Fibroblast of lung (primary cell): ENCODE measurements around the gene ONECUT2. TPM values are rescaled to one million over a fixed set of nuclear protein-coding genes. Genes with fewer than 3 reads are reported as not detected.

Source experiments
- DNase-seq, 2 donors: peaks; one replicate each; pipeline versions ENCODE4 v3.0.0 to v3.0.0-alpha.2; 2010; ENCODE audit warnings: low read depth in 2 of 2
- H2AFZ ChIP-seq: 2 replicates; pipeline ENCODE4 v1.5.1; 2012; ENCODE audit warnings: low read length, control low read depth, inconsistent platforms
- H3K27ac ChIP-seq: 2 replicates; pipeline ENCODE4 v1.5.1; 2011; ENCODE audit warnings: low read length, control low read depth; ENCODE audit not compliant: insufficient read depth
- H3K27me3 ChIP-seq: 2 replicates; pipeline ENCODE4 v1.5.1; 2011; ENCODE audit warnings: mild to moderate bottlenecking, low read length; ENCODE audit not compliant: control insufficient read depth, insufficient read depth
- H3K36me3 ChIP-seq: 2 replicates; pipeline ENCODE4 v1.5.1; 2011; ENCODE audit warnings: low read length; ENCODE audit not compliant: control insufficient read depth, insufficient read depth
- H3K4me1 ChIP-seq: 2 replicates; pipeline ENCODE4 v1.5.1; 2011; ENCODE audit warnings: low read length; ENCODE audit not compliant: control insufficient read depth, insufficient read depth; ENCODE audit errors: extremely low read depth
- H3K4me2 ChIP-seq: 2 replicates; pipeline ENCODE4 v1.5.1; 2011; ENCODE audit warnings: low read length, control low read depth; ENCODE audit not compliant: insufficient read depth; ENCODE audit errors: extremely low read depth
- H3K4me3 ChIP-seq, 4 experiments: fragments of 200-600 bp in 1 of 4; sonication (generic) in 1 of 4; replicated peaks in 1 of 4; 2 replicates each; pipeline ENCODE4 v1.5.1; 2011 to 2016; ENCODE audit warnings: low read length in 4 of 4, low read depth in 3 of 4, mild to moderate bottlenecking in 3 of 4, control low read depth in 2 of 4, inconsistent platforms in 1 of 4, mixed read lengths in 1 of 4; ENCODE audit not compliant: insufficient read depth in 1 of 4; ENCODE audit errors: control extremely low read depth in 1 of 4
- H3K79me2 ChIP-seq: 2 replicates; pipeline ENCODE4 v1.5.1; 2012; ENCODE audit warnings: mild to moderate bottlenecking, low read length, inconsistent platforms; ENCODE audit not compliant: control insufficient read depth, insufficient read depth
- H3K9ac ChIP-seq: 2 replicates; pipeline ENCODE4 v1.5.1; 2011; ENCODE audit warnings: mild to moderate bottlenecking, low read length, control low read depth; ENCODE audit not compliant: insufficient read depth
- H3K9me3 ChIP-seq: 2 replicates; pipeline ENCODE4 v1.5.1; 2012; ENCODE audit warnings: low read depth, low read length; ENCODE audit not compliant: control insufficient read depth, insufficient read depth
- H4K20me1 ChIP-seq: 2 replicates; pipeline ENCODE4 v1.5.1; 2011; ENCODE audit warnings: low read length; ENCODE audit not compliant: control insufficient read depth, insufficient read depth; ENCODE audit errors: extremely low read depth
- EZH2 ChIP-seq: IDR thresholded peaks from 2 replicates; pipeline ENCODE4 v1.5.1; 2012; ENCODE audit warnings: low read length, control low read depth, mild to moderate bottlenecking; ENCODE audit errors: missing control alignments
- polyA plus RNA-seq, 2 donors: library from polyadenylated mRNA; depleted of rRNA in 1 of 2; stranded (reverse) in 1 of 2; unstranded in 1 of 2; fragments of >200 nt; gene quantifications; 2 replicates each; pipeline ENCODE4 v1.2.1, GENCODE V29; 2011 to 2012; ENCODE audit warnings: missing spikeins in 1 of 2
- total RNA-seq: library from RNA; depleted of rRNA; stranded (reverse); fragments of >200 nt; gene quantifications from 2 replicates; pipeline ENCODE4 v1.2.1, GENCODE V29; 2014
- TF ChIP-seq, protein P1 (sequence below), 2 donors: IDR thresholded peaks in 1 of 2; conservative IDR thresholded peaks in 1 of 2; 1 replicate in 1 of 2; 2 replicates in 1 of 2; pipeline ENCODE4 v1.5.1; 2011 to 2012; ENCODE audit warnings: low read length in 2 of 2, control low read depth in 1 of 2, inconsistent platforms in 1 of 2, low read depth in 1 of 2, mild to moderate bottlenecking in 1 of 2

Gene ONECUT2
- total and polyA plus RNA-seq, 2 donors (not counting 1 experiment from before 2014, with no cell fraction given) = under 0.01 TPM

DNA sequence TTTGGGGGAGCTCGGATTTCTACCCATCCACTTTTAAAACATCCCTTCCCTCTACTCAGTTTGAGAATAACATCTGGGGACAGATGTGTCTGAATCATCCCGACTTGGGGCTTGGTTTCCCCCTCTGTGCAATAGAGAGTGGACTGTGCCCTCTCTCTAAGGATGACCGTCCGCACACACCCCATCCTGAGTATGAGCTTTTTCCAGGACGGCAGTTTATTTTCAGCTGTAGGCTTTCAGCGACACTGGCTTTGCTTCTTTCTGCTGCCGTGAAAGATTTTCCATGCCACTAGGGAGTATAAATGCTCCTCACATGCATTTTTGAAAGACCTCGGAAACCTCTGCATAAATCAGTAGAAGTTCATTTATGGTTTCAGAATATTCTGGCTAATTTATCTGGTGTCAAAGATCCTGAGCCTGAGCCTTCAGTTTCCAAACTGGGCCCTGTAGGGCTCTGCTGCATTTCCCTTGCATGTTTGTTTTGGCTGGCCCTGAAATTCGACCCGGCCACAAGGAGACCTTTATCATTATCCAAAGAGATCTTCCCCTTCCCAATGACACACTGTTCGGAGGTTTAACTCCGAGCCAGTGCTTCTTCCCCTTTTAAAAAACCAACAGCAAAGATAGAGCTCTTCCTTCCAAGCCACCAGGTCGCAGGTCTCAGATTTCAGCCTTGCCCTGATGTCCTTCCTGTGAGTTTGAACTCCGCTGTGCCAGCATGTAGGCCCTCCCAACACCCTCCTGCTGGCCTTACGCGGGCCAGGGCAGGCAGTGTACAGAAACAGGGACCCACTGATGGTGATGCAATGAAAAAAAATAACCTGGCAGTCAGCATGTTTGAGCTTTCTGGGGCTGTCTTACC lies 98.1 kb downstream of the ONECUT2 start:
- DNase-seq = peak in 1 of 2 donors; percentile 25
- Histone ChIP-seq H2AFZ (peak overlapping the region; percentile 19), H3K27me3 (no peaks in the 10 kb centered on the region), H3K9me3 (no peaks in the 10 kb centered on the region), H3K27ac (no peak overlapping the region), H3K4me3 (peak overlapping the region in 1 of 4 experiments; percentile 6), H3K4me1 (peaks cover 4% of the 10 kb centered on the region), H3K4me2 (no peak overlapping the region), H3K36me3 (no peaks in the 10 kb centered on the region), H3K9ac (no peak overlapping the region), H3K79me2 (no peaks in the 10 kb centered on the region), H4K20me1 (no peaks in the 10 kb centered on the region)
- no peak for TF ChIP-seq EZH2
- TF ChIP-seq, protein P1, sequence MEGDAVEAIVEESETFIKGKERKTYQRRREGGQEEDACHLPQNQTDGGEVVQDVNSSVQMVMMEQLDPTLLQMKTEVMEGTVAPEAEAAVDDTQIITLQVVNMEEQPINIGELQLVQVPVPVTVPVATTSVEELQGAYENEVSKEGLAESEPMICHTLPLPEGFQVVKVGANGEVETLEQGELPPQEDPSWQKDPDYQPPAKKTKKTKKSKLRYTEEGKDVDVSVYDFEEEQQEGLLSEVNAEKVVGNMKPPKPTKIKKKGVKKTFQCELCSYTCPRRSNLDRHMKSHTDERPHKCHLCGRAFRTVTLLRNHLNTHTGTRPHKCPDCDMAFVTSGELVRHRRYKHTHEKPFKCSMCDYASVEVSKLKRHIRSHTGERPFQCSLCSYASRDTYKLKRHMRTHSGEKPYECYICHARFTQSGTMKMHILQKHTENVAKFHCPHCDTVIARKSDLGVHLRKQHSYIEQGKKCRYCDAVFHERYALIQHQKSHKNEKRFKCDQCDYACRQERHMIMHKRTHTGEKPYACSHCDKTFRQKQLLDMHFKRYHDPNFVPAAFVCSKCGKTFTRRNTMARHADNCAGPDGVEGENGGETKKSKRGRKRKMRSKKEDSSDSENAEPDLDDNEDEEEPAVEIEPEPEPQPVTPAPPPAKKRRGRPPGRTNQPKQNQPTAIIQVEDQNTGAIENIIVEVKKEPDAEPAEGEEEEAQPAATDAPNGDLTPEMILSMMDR (conservative IDR thresholded peaks at IDR 0.05 in 1 of 2, IDR thresholded peaks at IDR 0.05 in 1 of 2; ENCODE audit: low read depth in 1 of 2, low read length in 2 of 2) = no peak

DNA sequence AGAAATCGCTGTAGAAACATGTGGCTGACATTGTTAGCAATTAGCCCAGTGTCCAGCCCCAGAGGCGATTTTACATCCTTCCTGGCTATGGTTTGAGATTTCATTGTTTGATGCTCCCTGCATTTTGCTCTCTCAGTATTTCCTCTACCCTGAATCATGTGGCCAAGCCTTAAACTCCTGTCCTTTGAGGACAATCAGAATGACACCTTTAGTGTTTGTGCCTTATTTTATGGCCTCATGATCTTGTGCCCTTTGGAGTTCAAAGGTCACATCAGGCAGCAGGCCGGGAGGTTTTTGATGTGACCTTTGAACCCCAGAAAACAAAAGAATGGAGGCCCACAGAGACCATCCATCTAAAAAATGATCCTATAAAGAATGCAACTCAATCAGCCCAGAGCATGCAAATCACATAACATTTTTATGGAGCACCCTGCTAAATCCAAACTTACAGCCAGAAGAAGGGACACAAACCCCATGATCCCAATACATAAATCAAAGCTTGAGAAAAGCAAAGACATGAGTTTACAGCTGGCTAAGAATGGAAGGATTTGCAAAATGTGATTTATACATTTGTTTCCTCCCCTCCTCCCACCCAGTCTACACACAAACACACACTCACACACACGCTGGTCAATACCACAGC lies 98.8 kb downstream of the ONECUT2 start:
- Histone ChIP-seq H3K79me2 (no peaks in the 10 kb centered on the region), H3K9me3 (no peaks in the 10 kb centered on the region), H3K27me3 (no peaks in the 10 kb centered on the region), H3K4me3 (no peak overlapping the region), H3K9ac (no peak overlapping the region), H3K4me1 (peaks cover 4% of the 10 kb centered on the region), H3K4me2 (no peak overlapping the region), H3K27ac (no peak overlapping the region), H4K20me1 (no peaks in the 10 kb centered on the region), H2AFZ (no peak overlapping the region), H3K36me3 (no peaks in the 10 kb centered on the region)
- DNase-seq = peak in 1 of 2 donors; percentile 1
- TF ChIP-seq, protein P1 (conservative IDR thresholded peaks at IDR 0.05 in 1 of 2, IDR thresholded peaks at IDR 0.05 in 1 of 2; ENCODE audit: low read depth in 1 of 2, low read length in 2 of 2) = no peak
- no peak for TF ChIP-seq EZH2

DNA sequence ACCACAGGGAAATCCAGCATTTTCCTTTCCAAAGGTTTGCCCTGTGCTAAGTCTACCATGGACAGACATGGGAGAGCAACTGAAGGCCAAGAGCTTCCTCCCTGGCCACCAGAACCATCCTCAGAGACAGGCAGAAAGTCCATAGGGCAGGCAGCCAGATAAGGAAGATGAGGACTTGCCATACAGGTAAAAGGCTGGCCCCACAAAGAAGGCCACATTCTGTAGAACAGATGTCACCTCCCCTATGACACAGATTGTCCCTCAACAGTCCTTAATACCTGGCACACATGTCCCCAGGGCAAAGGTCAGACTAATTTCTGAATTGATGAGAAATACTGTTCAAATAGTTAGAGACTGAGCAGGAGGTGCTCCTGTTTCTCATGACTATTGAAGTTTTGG lies 99.3 kb downstream of the ONECUT2 start:
- no peak overlapping the region for H3K4me3 ChIP-seq

More for the DNA sequence above, 99.3 kb downstream of the ONECUT2 start:
- H3K27me3 ChIP-seq = no peaks in the 10 kb centered on the region
- no peak overlapping the region for H3K9ac ChIP-seq
- H3K79me2 ChIP-seq = no peaks in the 10 kb centered on the region
- H3K4me2 ChIP-seq = no peak overlapping the region
- H2AFZ ChIP-seq = no peak overlapping the region
- H3K9me3 ChIP-seq = no peaks in the 10 kb centered on the region
- no peaks in the 10 kb centered on the region for H4K20me1 ChIP-seq
- no peaks in the 10 kb centered on the region for H3K36me3 ChIP-seq
- no peak for DNase-seq
- H3K4me1 ChIP-seq = peaks cover 4% of the 10 kb centered on the region
- TF ChIP-seq, protein P1 (conservative IDR thresholded peaks at IDR 0.05 in 1 of 2, IDR thresholded peaks at IDR 0.05 in 1 of 2; ENCODE audit: low read depth in 1 of 2, low read length in 2 of 2) = no peak
- TF ChIP-seq EZH2 = no peak
- no peak overlapping the region for H3K27ac ChIP-seq
